GM23338 (cell line): Measurements from ENCODE around the gene ROBO1. TPM values are rescaled to one million over a fixed set of nuclear protein-coding genes. Genes with fewer than 3 reads are reported as not detected.

Source experiments
- ATAC-seq: fragments of 200-7000 bp; cut with Tn5 transposase; 3 replicates; pipeline ENCODE4 v1.9.1; 2020
- DNase-seq: peaks from one replicate; pipeline ENCODE4 v3.0.0-alpha.2; 2015; ENCODE audit warnings: low spot score
- H2AFZ ChIP-seq: fragments of 200-600 bp; sonication (generic); 2 replicates; pipeline ENCODE4 v1.8.0; 2016; ENCODE audit warnings: antibody characterized with exemption, mild to moderate bottlenecking, moderate library complexity
- H3F3A ChIP-seq: fragments of 200-600 bp; sonication (generic); replicated peaks from 2 replicates; pipeline ENCODE4 v1.8.0; 2017; ENCODE audit warnings: antibody characterized with exemption, mixed run types, low read depth
- H3K27ac ChIP-seq: fragments of 200-600 bp; sonication (generic); 2 replicates; pipeline ENCODE4 v1.6.1; 2016; ENCODE audit warnings: low read depth
- H3K27me3 ChIP-seq: fragments of 200-600 bp; sonication (generic); 2 replicates; pipeline ENCODE4 v1.8.0; 2016; ENCODE audit warnings: mild to moderate bottlenecking, mixed run types, moderate library complexity; ENCODE audit not compliant: insufficient read depth
- H3K36me3 ChIP-seq: fragments of 200-600 bp; sonication (generic); 2 replicates; pipeline ENCODE4 v1.8.0; 2016; ENCODE audit warnings: mild to moderate bottlenecking; ENCODE audit not compliant: insufficient read depth
- H3K4me1 ChIP-seq: fragments of 200-600 bp; sonication (generic); 2 replicates; pipeline ENCODE4 v1.8.0; 2016; ENCODE audit warnings: mild to moderate bottlenecking, moderate library complexity; ENCODE audit not compliant: insufficient read depth
- H3K4me2 ChIP-seq: fragments of 200-600 bp; sonication (generic); 2 replicates; pipeline ENCODE4 v1.7.1; 2017; ENCODE audit warnings: mixed run types
- H3K4me3 ChIP-seq: fragments of 200-600 bp; sonication (generic); 2 replicates; pipeline ENCODE4 v1.6.1; 2016; ENCODE audit warnings: mixed run types
- H3K79me2 ChIP-seq: fragments of 200-600 bp; sonication (generic); replicated peaks from 2 replicates; pipeline ENCODE4 v1.8.0; 2017; ENCODE audit warnings: mild to moderate bottlenecking; ENCODE audit not compliant: insufficient read depth
- H3K9me2 ChIP-seq: fragments of 200-600 bp; sonication (generic); 2 replicates; pipeline ENCODE4 v1.8.0; 2017; ENCODE audit not compliant: insufficient read depth
- H4K20me1 ChIP-seq: fragments of 200-600 bp; sonication (generic); replicated peaks from 2 replicates; pipeline ENCODE4 v1.8.0; 2017; ENCODE audit warnings: mild to moderate bottlenecking; ENCODE audit not compliant: insufficient read depth
- H3K27ac Mint-ChIP-seq: 2 replicates; pipeline ENCODE4 v1.8.0; 2020; ENCODE audit warnings: inconsistent platforms, mild to moderate bottlenecking, moderate library complexity, mixed read lengths
- H3K27me3 Mint-ChIP-seq: 3 replicates; pipeline ENCODE4 v1.8.0; 2022; ENCODE audit warnings: low read depth, mild to moderate bottlenecking, moderate library complexity, mixed read lengths, inconsistent platforms; ENCODE audit not compliant: insufficient read depth, poor library complexity
- H3K36me3 Mint-ChIP-seq: 3 replicates; pipeline ENCODE4 v1.8.0; 2021; ENCODE audit warnings: low read depth, mild to moderate bottlenecking, inconsistent platforms, moderate library complexity, mixed read lengths
- H3K4me1 Mint-ChIP-seq: 3 replicates; pipeline ENCODE4 v1.8.0; 2020; ENCODE audit warnings: mild to moderate bottlenecking, inconsistent platforms, mixed read lengths
- H3K4me3 Mint-ChIP-seq: 3 replicates; pipeline ENCODE4 v1.8.0; 2021; ENCODE audit warnings: moderate library complexity, mild to moderate bottlenecking, inconsistent platforms, mixed read lengths
- H3K9me3 Mint-ChIP-seq: 3 replicates; pipeline ENCODE4 v1.8.0; 2020; ENCODE audit warnings: moderate library complexity, mild to moderate bottlenecking, inconsistent platforms, mixed read lengths
- CTCF ChIP-seq, 2 experiments: fragments of 200-600 bp in 1 of 2; sonication (generic) in 1 of 2; conservative IDR thresholded peaks; 2 replicates each; pipeline versions ENCODE4 v1.5.1 to v1.6.1; 2016 to 2017; ENCODE audit warnings: antibody characterized with exemption in 2 of 2, low read depth in 2 of 2, mild to moderate bottlenecking in 2 of 2, moderate library complexity in 1 of 2
- ETS1 ChIP-seq: IDR thresholded peaks from 2 replicates; pipeline ENCODE4 v1.6.1; 2016; ENCODE audit warnings: antibody characterized with exemption
- JUNB ChIP-seq: IDR thresholded peaks from one replicate; pipeline ENCODE4 v1.6.1; 2016; ENCODE audit warnings: antibody characterized with exemption; ENCODE audit not compliant: unreplicated experiment
- POLR2AphosphoS5 ChIP-seq: IDR thresholded peaks from 2 replicates; pipeline ENCODE4 v1.6.1; 2016; ENCODE audit warnings: antibody characterized with exemption, low read depth
- STAT1 ChIP-seq: IDR thresholded peaks from one replicate; pipeline ENCODE4 v1.6.1; 2016; ENCODE audit warnings: antibody characterized with exemption; ENCODE audit not compliant: unreplicated experiment
- ZNF114 ChIP-seq: fragments of 250-450 bp; sonication (Bioruptor Pico); IDR thresholded peaks from 2 replicates; pipeline ENCODE4 v1.5.0; 2020; ENCODE audit warnings: mild to moderate bottlenecking, moderate library complexity
- ZNF462 ChIP-seq: fragments of 250-450 bp; sonication (Bioruptor Pico); IDR thresholded peaks from 2 replicates; pipeline ENCODE4 v1.5.0; 2020; ENCODE audit warnings: mild to moderate bottlenecking, moderate library complexity
- polyA plus RNA-seq: library from polyadenylated mRNA; unstranded; fragments of >200 nt; fragmentation: Nextera tagmentation; extraction: Ambion mirVana; gene quantifications from 2 replicates; pipeline ENCODE4 v1.2.1, GENCODE V29; 2016
- total RNA-seq: library from RNA; depleted of rRNA; stranded (reverse); fragments of >200 nt; shearing (Covaris generic); gene quantifications from 2 replicates; pipeline ENCODE4 v1.2.3, GENCODE V29; 2014

Gene ROBO1
- total and polyA plus RNA-seq, 2 experiments from 2014 or later: 19.2 to 78.3 TPM

DNA sequence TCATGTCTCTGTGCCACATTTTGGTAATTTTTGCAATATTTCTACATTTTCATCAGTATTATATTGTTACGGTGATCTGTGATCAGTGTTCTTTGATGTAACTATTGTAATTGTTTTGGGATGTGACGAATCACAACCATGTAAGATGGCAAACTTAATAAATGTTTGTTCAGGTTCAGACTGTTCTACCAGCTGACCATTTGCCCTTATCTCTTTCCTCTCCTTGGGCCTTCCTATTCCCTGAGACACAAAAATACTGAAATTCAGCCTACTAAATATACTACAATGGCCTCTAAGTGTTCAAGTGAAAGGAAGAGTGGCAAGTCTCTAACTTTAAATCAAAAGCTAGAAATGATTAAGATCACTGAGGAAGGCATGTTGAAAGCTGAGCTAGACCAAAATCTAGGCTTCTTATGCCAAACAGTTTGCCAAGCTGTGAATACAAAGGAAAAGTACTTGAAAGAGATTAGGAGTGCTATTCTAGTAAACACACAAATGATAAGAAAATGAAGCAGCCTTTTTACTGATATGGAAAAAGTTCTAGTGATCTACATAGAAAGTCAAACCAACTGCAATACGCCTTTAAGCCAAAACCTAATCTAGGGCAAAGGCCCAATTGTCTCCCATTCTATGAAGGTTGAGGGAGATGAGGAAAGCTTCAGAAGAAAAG is 952.8 kb downstream of the ROBO1 start:
- H3K9me2 ChIP-seq: 0 out of 2 replicates have a peak, but pooled peaks cover 3% of the 10 kb centered on the region
- no peak for TF ChIP-seq STAT1
- no peak for TF ChIP-seq CTCF (conservative IDR thresholded peaks at IDR 0.05; ENCODE audit: low read depth in 2 of 2)
- TF ChIP-seq ETS1: no peak
- no peak for TF ChIP-seq ZNF462 (CRISPR knock-in tag)
- TF ChIP-seq POLR2AphosphoS5: no peak
- TF ChIP-seq ZNF114 (CRISPR knock-in tag): no peak
- no peak for TF ChIP-seq JUNB
- no peaks in the 10 kb centered on the region; the same call in 1 of the 2 replicates for H3K79me2 ChIP-seq
- Mint-ChIP-seq H3K27ac (0 out of 2 replicates have a peak overlapping the region, but pooled peaks have one; percentile 5), H3K27me3 (no peaks in the 10 kb centered on the region), H3K9me3 (no peaks in the 10 kb centered on the region; the same call in 2 of the 3 replicates), H3K4me3 (no peak overlapping the region), H3K36me3 (peaks cover 4% of the 10 kb centered on the region; the same call in 2 of the 3 replicates), H3K4me1 (peaks cover 12% of the 10 kb centered on the region)
- H3K4me3 ChIP-seq: no peak overlapping the region
- no peaks in the 10 kb centered on the region for H3K36me3 ChIP-seq
- no peak overlapping the region for H3K27ac ChIP-seq
- no peak overlapping the region for H3K4me2 ChIP-seq
- ATAC-seq (no peak), DNase-seq (no peak)
- no peaks in the 10 kb centered on the region for H4K20me1 ChIP-seq
- H3K4me1 ChIP-seq: no peaks in the 10 kb centered on the region
- H2AFZ ChIP-seq: no peak overlapping the region
- H3F3A ChIP-seq: no peaks in the 10 kb centered on the region
- no peaks in the 10 kb centered on the region for H3K27me3 ChIP-seq
